H9 (cell line): ENCODE results near the gene UBE2D1. TPM values are rescaled to one million over a fixed set of nuclear protein-coding genes. Genes with fewer than 3 reads are reported as not detected.

ENCODE experiments used
- DNase-seq: peaks from one replicate; pipeline ENCODE4 v3.0.0-alpha.2; 2017
- H2AFZ ChIP-seq: one replicate; pipeline ENCODE4 v1.6.1; 2013; ENCODE audit warnings: mild to moderate bottlenecking, low read length, control low read depth, moderate library complexity
- H2AK5ac ChIP-seq: 2 replicates; pipeline ENCODE4 v1.6.1; 2013; ENCODE audit warnings: low read length, control low read depth, mixed read lengths; ENCODE audit not compliant: insufficient read length
- H2BK120ac ChIP-seq: one replicate; pipeline ENCODE4 v1.6.1; 2013; ENCODE audit warnings: low read depth, mild to moderate bottlenecking, low read length, control low read depth, inconsistent platforms; ENCODE audit not compliant: poor library complexity, severe bottlenecking
- H2BK12ac ChIP-seq: 2 replicates; pipeline ENCODE4 v1.6.1; 2013; ENCODE audit warnings: low read length, control low read depth, mixed read lengths, low read depth; ENCODE audit not compliant: insufficient read length
- H2BK15ac ChIP-seq: 2 replicates; pipeline ENCODE4 v1.6.1; 2013; ENCODE audit warnings: low read depth, low read length, control low read depth
- H2BK20ac ChIP-seq: one replicate; pipeline ENCODE4 v1.6.1; 2013; ENCODE audit warnings: low read depth, mild to moderate bottlenecking, low read length, control low read depth, inconsistent platforms; ENCODE audit not compliant: poor library complexity, severe bottlenecking
- H2BK5ac ChIP-seq: 2 replicates; pipeline ENCODE4 v1.6.1; 2013; ENCODE audit warnings: low read length, control low read depth, mixed read lengths; ENCODE audit not compliant: insufficient read length
- H3K14ac ChIP-seq: 2 replicates; pipeline ENCODE4 v1.6.1; 2013; ENCODE audit warnings: low read length, control low read depth; ENCODE audit not compliant: insufficient read depth
- H3K18ac ChIP-seq: 2 replicates; pipeline ENCODE4 v1.6.1; 2013; ENCODE audit warnings: low read depth, mild to moderate bottlenecking, mixed read lengths, low read length, control low read depth; ENCODE audit not compliant: insufficient read length
- H3K23ac ChIP-seq: 2 replicates; pipeline ENCODE4 v1.6.1; 2013; ENCODE audit warnings: low read length, control low read depth, mixed read lengths, low read depth; ENCODE audit not compliant: insufficient read length
- H3K23me2 ChIP-seq: 2 replicates; pipeline ENCODE4 v1.6.1; 2013; ENCODE audit warnings: low read depth, mild to moderate bottlenecking, mixed read lengths, low read length, control low read depth; ENCODE audit not compliant: insufficient read length, poor library complexity, severe bottlenecking
- H3K27ac ChIP-seq: 2 replicates; pipeline ENCODE4 v1.5.1; 2013; ENCODE audit warnings: low read length, control low read depth, mixed read lengths, low read depth; ENCODE audit not compliant: insufficient read length
- H3K27me3 ChIP-seq: 2 replicates; pipeline ENCODE4 v1.6.1; 2013; ENCODE audit warnings: low read length, control low read depth, inconsistent platforms; ENCODE audit not compliant: insufficient read depth
- H3K4ac ChIP-seq: 2 replicates; pipeline ENCODE4 v1.6.1; 2013; ENCODE audit warnings: low read depth, mild to moderate bottlenecking, control low read depth, inconsistent platforms, low read length, moderate library complexity
- H3K4me1 ChIP-seq: 2 replicates; pipeline ENCODE4 v1.6.1; 2013; ENCODE audit warnings: low read length, control low read depth, inconsistent platforms; ENCODE audit not compliant: insufficient read depth
- H3K4me2 ChIP-seq: 2 replicates; pipeline ENCODE4 v1.6.1; 2013; ENCODE audit warnings: low read length, control low read depth, mixed read lengths; ENCODE audit not compliant: insufficient read length, insufficient read depth
- H3K56ac ChIP-seq: 2 replicates; pipeline ENCODE4 v1.6.1; 2013; ENCODE audit warnings: low read depth, mild to moderate bottlenecking, mixed read lengths, low read length, control low read depth; ENCODE audit not compliant: insufficient read length
- H3K79me1 ChIP-seq: 2 replicates; pipeline ENCODE4 v1.6.1; 2013; ENCODE audit warnings: low read depth, mild to moderate bottlenecking, moderate library complexity, low read length, control low read depth, inconsistent platforms; ENCODE audit not compliant: insufficient read depth, poor library complexity, severe bottlenecking
- H3K79me2 ChIP-seq: 2 replicates; pipeline ENCODE4 v1.6.1; 2013; ENCODE audit warnings: low read length, control low read depth, inconsistent platforms; ENCODE audit not compliant: insufficient read depth
- H3K9ac ChIP-seq: 2 replicates; pipeline ENCODE4 v1.6.1; 2013; ENCODE audit warnings: low read length, control low read depth, mixed read lengths; ENCODE audit not compliant: insufficient read length; ENCODE audit errors: extremely low read depth
- H3K9me3 ChIP-seq: one replicate; pipeline ENCODE4 v1.6.1; 2013; ENCODE audit warnings: low read depth, low read length, inconsistent platforms; ENCODE audit not compliant: control insufficient read depth
- H3T11ph ChIP-seq: one replicate; pipeline ENCODE4 v1.6.1; 2013; ENCODE audit warnings: mild to moderate bottlenecking, low read length, control low read depth, inconsistent platforms
- H4K20me1 ChIP-seq: one replicate; pipeline ENCODE4 v1.6.1; 2013; ENCODE audit not compliant: control insufficient read depth, insufficient read length, insufficient read depth
- H4K5ac ChIP-seq: 2 replicates; pipeline ENCODE4 v1.6.1; 2013; ENCODE audit warnings: low read depth, mild to moderate bottlenecking, mixed read lengths, low read length, control low read depth; ENCODE audit not compliant: insufficient read length
- H4K8ac ChIP-seq: replicated peaks from 2 replicates; pipeline ENCODE4 v1.6.1; 2013; ENCODE audit warnings: low read length, control low read depth, mixed read lengths, low read depth; ENCODE audit not compliant: insufficient read length
- H4K91ac ChIP-seq: 2 replicates; pipeline ENCODE4 v1.6.1; 2013; ENCODE audit warnings: low read depth, mild to moderate bottlenecking, moderate library complexity, mixed read lengths, low read length, control low read depth; ENCODE audit not compliant: insufficient read length
- H3K27ac Mint-ChIP-seq, 3 experiments: 2 replicates in 2 of 3; 3 replicates in 1 of 3; pipeline ENCODE4 v1.8.0; 2020 to 2021; ENCODE audit warnings: mixed read lengths in 3 of 3, mild to moderate bottlenecking in 1 of 3, moderate library complexity in 1 of 3
- H3K27me3 Mint-ChIP-seq: 2 replicates; pipeline ENCODE4 v1.8.0; 2021; ENCODE audit warnings: low read depth, mild to moderate bottlenecking, moderate library complexity, mixed read lengths
- H3K36me3 Mint-ChIP-seq, 3 experiments: 2 replicates in 2 of 3; 3 replicates in 1 of 3; pipeline ENCODE4 v1.8.0; 2020 to 2021; ENCODE audit warnings: low read depth in 3 of 3, mixed read lengths in 3 of 3; ENCODE audit not compliant: insufficient read depth in 1 of 3
- H3K4me1 Mint-ChIP-seq, 2 experiments: 2 replicates each; pipeline ENCODE4 v1.8.0; 2020; ENCODE audit warnings: mixed read lengths in 2 of 2
- H3K4me3 Mint-ChIP-seq, 2 experiments: 2 replicates in 1 of 2; 3 replicates in 1 of 2; pipeline ENCODE4 v1.8.0; 2020 to 2021; ENCODE audit warnings: mild to moderate bottlenecking in 2 of 2, mixed read lengths in 2 of 2, moderate library complexity in 1 of 2
- H3K9me3 Mint-ChIP-seq, 2 experiments: 2 replicates in 1 of 2; 3 replicates in 1 of 2; pipeline ENCODE4 v1.8.0; 2020; ENCODE audit warnings: mild to moderate bottlenecking in 2 of 2, mixed read lengths in 2 of 2, moderate library complexity in 1 of 2
- WGBS: extraction: QIAGEN DNeasy Blood & Tissue Kit; methylation state at CpG from one replicate; pipeline ENCODE4 v1.1.7; 2013; ENCODE audit warnings: missing lambda C conversion rate, low lambda C conversion rate, mixed read lengths; ENCODE audit not compliant: insufficient read length; ENCODE audit errors: extremely low coverage; 5-methylcytosine and 5-hydroxymethylcytosine counted together
- total RNA-seq: library from RNA; stranded (reverse); gene quantifications from 2 replicates; pipeline ENCODE4 v1.2.1, GENCODE V29; 2021
- TF ChIP-seq, protein P1 (sequence below): fragments of 200-600 bp; sonication (generic); conservative IDR thresholded peaks from 3 replicates; pipeline ENCODE4 v1.8.0; 2021; ENCODE audit warnings: antibody characterized with exemption, mild to moderate bottlenecking

UBE2D1 gene
- total RNA-seq, 1 experiment from 2014 or later: 26.8 TPM

DNA sequence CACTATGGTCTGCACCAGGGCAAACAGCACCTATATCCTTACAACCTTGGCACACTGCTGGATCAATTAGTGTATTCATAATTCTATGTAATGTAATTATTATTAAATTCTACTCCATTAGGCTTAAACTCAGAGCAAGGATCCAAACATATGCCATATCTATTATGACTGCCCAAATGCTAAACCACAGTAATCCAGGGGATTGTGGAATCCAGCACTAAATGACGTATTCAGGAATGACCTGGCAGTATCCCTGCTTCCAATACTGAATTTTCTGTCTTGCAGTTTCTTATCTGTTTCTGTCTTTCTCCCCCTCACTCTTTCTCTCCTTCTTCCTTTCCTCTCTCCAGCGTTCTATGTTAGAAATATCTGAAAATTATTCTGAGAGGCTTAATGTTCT is 16.5 kb upstream of the UBE2D1 start:
- H3K27ac Mint-ChIP-seq: no peak overlapping the region
- Histone ChIP-seq H3K9ac (no peak overlapping the region), H2AFZ (no peak overlapping the region)

More for the DNA sequence above, 16.5 kb upstream of the UBE2D1 start:
- Histone ChIP-seq H3K79me1 (no peaks in the 10 kb centered on the region), H3K9me3 (no peaks in the 10 kb centered on the region), H3K4me2 (no peak overlapping the region), H2BK12ac (no peak overlapping the region), H4K91ac (no peak overlapping the region), H3K4ac (no peak overlapping the region), H3K79me2 (no peaks in the 10 kb centered on the region), H3K27ac (no peak overlapping the region), H3K23ac (no peak overlapping the region), H2BK20ac (no peak overlapping the region), H3K56ac (no peak overlapping the region), H4K8ac (no peak overlapping the region), H3K4me1 (no peaks in the 10 kb centered on the region), H3K27me3 (no peaks in the 10 kb centered on the region), H4K20me1 (no peaks in the 10 kb centered on the region), H2BK120ac (no peak overlapping the region), H4K5ac (no peak overlapping the region), H3K18ac (no peak overlapping the region), H3T11ph (no peak overlapping the region), H3K14ac (no peak overlapping the region), H2BK5ac (no peak overlapping the region), H2AK5ac (no peak overlapping the region), H2BK15ac (no peak overlapping the region), H3K23me2 (no peaks in the 10 kb centered on the region)
- no peak for DNase-seq
- H3K4me3 Mint-ChIP-seq: no peak overlapping the region
- no peaks in the 10 kb centered on the region for H3K4me1 Mint-ChIP-seq
- WGBS: no CpG with 5 or more reads among the region's 2 CpGs
- no peaks in the 10 kb centered on the region for H3K36me3 Mint-ChIP-seq
- TF ChIP-seq, protein P1, sequence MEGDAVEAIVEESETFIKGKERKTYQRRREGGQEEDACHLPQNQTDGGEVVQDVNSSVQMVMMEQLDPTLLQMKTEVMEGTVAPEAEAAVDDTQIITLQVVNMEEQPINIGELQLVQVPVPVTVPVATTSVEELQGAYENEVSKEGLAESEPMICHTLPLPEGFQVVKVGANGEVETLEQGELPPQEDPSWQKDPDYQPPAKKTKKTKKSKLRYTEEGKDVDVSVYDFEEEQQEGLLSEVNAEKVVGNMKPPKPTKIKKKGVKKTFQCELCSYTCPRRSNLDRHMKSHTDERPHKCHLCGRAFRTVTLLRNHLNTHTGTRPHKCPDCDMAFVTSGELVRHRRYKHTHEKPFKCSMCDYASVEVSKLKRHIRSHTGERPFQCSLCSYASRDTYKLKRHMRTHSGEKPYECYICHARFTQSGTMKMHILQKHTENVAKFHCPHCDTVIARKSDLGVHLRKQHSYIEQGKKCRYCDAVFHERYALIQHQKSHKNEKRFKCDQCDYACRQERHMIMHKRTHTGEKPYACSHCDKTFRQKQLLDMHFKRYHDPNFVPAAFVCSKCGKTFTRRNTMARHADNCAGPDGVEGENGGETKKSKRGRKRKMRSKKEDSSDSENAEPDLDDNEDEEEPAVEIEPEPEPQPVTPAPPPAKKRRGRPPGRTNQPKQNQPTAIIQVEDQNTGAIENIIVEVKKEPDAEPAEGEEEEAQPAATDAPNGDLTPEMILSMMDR: no peak
- H3K9me3 Mint-ChIP-seq: no peaks in the 10 kb centered on the region
- H3K27me3 Mint-ChIP-seq: no peaks in the 10 kb centered on the region
